KMS-11 (cell line): ENCODE results near the gene MRPS35.

Experiments
- H2AFZ ChIP-seq: fragments of 200-600 bp; sonication (generic); 2 replicates; pipeline ENCODE4 v1.6.1; 2016; ENCODE audit warnings: antibody characterized with exemption, mixed run types, low read depth
- H3K27ac ChIP-seq: fragments of 200-600 bp; sonication (generic); 2 replicates; pipeline ENCODE4 v1.6.1; 2016; ENCODE audit warnings: mild to moderate bottlenecking, mixed run types
- H3K27me3 ChIP-seq: fragments of 200-600 bp; sonication (generic); 2 replicates; pipeline ENCODE4 v1.6.1; 2017; ENCODE audit warnings: mild to moderate bottlenecking, low read depth, mixed run types, moderate library complexity; ENCODE audit not compliant: insufficient read depth
- H3K36me3 ChIP-seq: fragments of 200-600 bp; sonication (generic); 2 replicates; pipeline ENCODE4 v1.6.1; 2017; ENCODE audit warnings: mild to moderate bottlenecking, mixed run types; ENCODE audit not compliant: insufficient read depth
- H3K4me1 ChIP-seq: fragments of 200-600 bp; sonication (generic); 2 replicates; pipeline ENCODE4 v1.6.1; 2016; ENCODE audit warnings: mild to moderate bottlenecking, low read depth, mixed run types; ENCODE audit not compliant: poor library complexity, severe bottlenecking
- H3K4me2 ChIP-seq: fragments of 200-600 bp; sonication (generic); 2 replicates; pipeline ENCODE4 v1.7.0; 2016; ENCODE audit warnings: mild to moderate bottlenecking, mixed run types
- H3K4me3 ChIP-seq: fragments of 200-600 bp; sonication (generic); IDR thresholded peaks from 2 replicates; pipeline ENCODE4 v1.6.1; 2017; ENCODE audit warnings: low read depth, low read length, mixed read lengths; ENCODE audit not compliant: insufficient read depth
- H3K79me2 ChIP-seq: fragments of 200-600 bp; sonication (generic); 2 replicates; pipeline ENCODE4 v1.6.1; 2016; ENCODE audit warnings: low read depth, mixed run types; ENCODE audit not compliant: insufficient read depth
- H3K9ac ChIP-seq: fragments of 200-600 bp; sonication (generic); 2 replicates; pipeline ENCODE4 v1.6.1; 2016; ENCODE audit warnings: mild to moderate bottlenecking, mixed run types
- H4K20me1 ChIP-seq: fragments of 200-600 bp; sonication (generic); 2 replicates; pipeline ENCODE4 v1.6.1; 2016; ENCODE audit warnings: mild to moderate bottlenecking, mixed run types; ENCODE audit not compliant: insufficient read depth
- CTCF ChIP-seq: fragments of 200-600 bp; sonication (generic); conservative IDR thresholded peaks from 2 replicates; pipeline ENCODE4 v1.6.1; 2017; ENCODE audit warnings: low read depth, mild to moderate bottlenecking, antibody characterized with exemption, low read length, moderate library complexity, mixed read lengths

MRPS35 gene

GRCh38 chr12:27747111-27747820 lies 36.6 kb downstream of the MRPS35 start:
- no peak overlapping the region for H3K27ac ChIP-seq
- no peak overlapping the region for H3K9ac ChIP-seq
- no peaks in the 10 kb centered on the region for H3K27me3 ChIP-seq
- H4K20me1 ChIP-seq: no peaks in the 10 kb centered on the region
- no peak overlapping the region for H3K4me3 ChIP-seq
- H3K79me2 ChIP-seq: no peaks in the 10 kb centered on the region
- H3K4me1 ChIP-seq: no peaks in the 10 kb centered on the region
- no peaks in the 10 kb centered on the region for H3K36me3 ChIP-seq
- no peak for TF ChIP-seq CTCF
- H3K4me2 ChIP-seq: no peak overlapping the region
- H2AFZ ChIP-seq: no peak overlapping the region

GRCh38 chr12:27751386-27752047 lies 40.9 kb downstream of the MRPS35 start:
- no peak overlapping the region for H2AFZ ChIP-seq
- H3K4me1 ChIP-seq: no peaks in the 10 kb centered on the region
- H3K4me2 ChIP-seq: no peak overlapping the region
- no peaks in the 10 kb centered on the region for H4K20me1 ChIP-seq
- H3K79me2 ChIP-seq: no peaks in the 10 kb centered on the region
- no peaks in the 10 kb centered on the region for H3K36me3 ChIP-seq
- H3K4me3 ChIP-seq: no peak overlapping the region
- no peak for TF ChIP-seq CTCF
- no peak overlapping the region for H3K27ac ChIP-seq
- no peaks in the 10 kb centered on the region for H3K27me3 ChIP-seq
- no peak overlapping the region for H3K9ac ChIP-seq

- Histone ChIP-seq H3K9ac (no peak overlapping the region), H3K4me2 (no peak overlapping the region), H3K4me1 (no peaks in the 10 kb centered on the region), H3K79me2 (no peaks in the 10 kb centered on the region), H3K4me3 (no peak overlapping the region), H3K36me3 (no peaks in the 10 kb centered on the region), H3K27ac (no peak overlapping the region), H4K20me1 (no peaks in the 10 kb centered on the region), H2AFZ (no peak overlapping the region), H3K27me3 (no peaks in the 10 kb centered on the region)
- TF ChIP-seq CTCF: no peak
Observed at GRCh38 chr12:27754795-27755194, 44.2 kb downstream of the MRPS35 start.

GRCh38 chr12:27756670-27757195 lies 46.1 kb downstream of the MRPS35 start:
- Histone ChIP-seq H3K79me2 (no peaks in the 10 kb centered on the region), H3K27me3 (no peaks in the 10 kb centered on the region), H3K36me3 (no peaks in the 10 kb centered on the region), H2AFZ (no peak overlapping the region), H3K27ac (no peak overlapping the region), H3K4me1 (peaks cover 7% of the 10 kb centered on the region), H4K20me1 (no peaks in the 10 kb centered on the region), H3K4me2 (no peak overlapping the region), H3K4me3 (no peak overlapping the region), H3K9ac (no peak overlapping the region)
- TF ChIP-seq CTCF: no peak
